AG04449 (cell line): ENCODE data around the gene TBC1D10A.
A peak's percentile ranks its signal among the peaks of the same experiment; 100 is the strongest.

Experiments used
- CTCF ChIA-PET: fragments of 350-600 bp; formaldehyde crosslinking; extraction: SDS; loops from one replicate; lab custom pipeline; 2021; ENCODE audit warnings: antibody characterized with exemption; lab: Yijun Ruan, JAX
- POLR2A ChIA-PET: fragments of 400-600, 350-600 bp; formaldehyde crosslinking; extraction: SDS; loops from one replicate; lab custom pipeline; 2020; ENCODE audit warnings: antibody characterized with exemption, inconsistent platforms; lab: Yijun Ruan, JAX
- DNase-seq: peaks from one replicate; pipeline ENCODE4 v3.0.0-alpha.2; 2010; ENCODE audit warnings: low read depth, low spot score
- H3K4me3 ChIP-seq: 2 replicates; pipeline ENCODE4 v1.5.1; 2011; ENCODE audit warnings: low read depth, mild to moderate bottlenecking, control low read depth, low read length
- TF ChIP-seq, protein P1 (sequence below): IDR thresholded peaks from one replicate; pipeline ENCODE4 v1.5.1; 2011; ENCODE audit warnings: mild to moderate bottlenecking, moderate library complexity, low read length, control low read depth, inconsistent platforms; ENCODE audit not compliant: insufficient read depth; ENCODE audit errors: missing control alignments

The TBC1D10A gene

DNA sequence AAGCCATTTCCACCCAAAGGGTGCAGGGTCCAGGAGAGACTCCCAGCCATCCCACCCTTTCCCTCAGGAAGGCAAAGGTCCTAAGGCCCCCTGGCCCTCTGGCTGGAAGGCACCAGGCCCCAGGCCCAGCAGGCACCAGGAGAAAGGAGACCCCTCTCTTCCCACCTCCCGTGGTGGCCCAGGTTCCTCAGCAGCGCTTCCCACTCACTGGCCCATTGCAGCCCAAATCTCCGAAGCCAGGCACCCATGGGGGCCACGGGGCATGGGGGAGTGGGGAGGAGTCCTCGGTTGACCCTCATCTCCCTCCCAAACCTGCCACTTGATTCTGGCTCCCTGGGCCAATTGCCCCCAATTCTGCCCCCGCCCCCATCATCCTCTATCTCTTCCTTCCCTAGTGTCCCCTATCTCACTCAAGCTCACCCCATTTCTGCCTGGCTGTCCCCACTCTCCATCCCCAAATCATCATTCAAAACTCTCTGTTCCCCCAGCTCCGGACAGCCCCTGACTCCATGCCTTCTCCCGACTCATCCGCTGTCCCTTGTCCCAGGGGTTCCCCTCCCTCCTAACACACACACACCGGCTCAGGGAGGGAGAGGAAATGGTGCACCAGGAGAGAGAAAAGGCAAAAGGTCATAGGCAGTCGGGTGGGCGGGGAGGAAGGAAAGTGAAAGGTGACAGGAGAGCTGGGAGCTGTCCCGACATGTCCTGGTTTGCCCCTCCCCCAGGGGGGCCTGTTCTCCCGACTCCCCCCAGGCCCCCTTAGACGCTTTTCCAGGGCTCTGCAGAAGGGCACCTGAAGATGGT is 81.4 kb downstream of the TBC1D10A start:
- TF ChIP-seq, protein P1, sequence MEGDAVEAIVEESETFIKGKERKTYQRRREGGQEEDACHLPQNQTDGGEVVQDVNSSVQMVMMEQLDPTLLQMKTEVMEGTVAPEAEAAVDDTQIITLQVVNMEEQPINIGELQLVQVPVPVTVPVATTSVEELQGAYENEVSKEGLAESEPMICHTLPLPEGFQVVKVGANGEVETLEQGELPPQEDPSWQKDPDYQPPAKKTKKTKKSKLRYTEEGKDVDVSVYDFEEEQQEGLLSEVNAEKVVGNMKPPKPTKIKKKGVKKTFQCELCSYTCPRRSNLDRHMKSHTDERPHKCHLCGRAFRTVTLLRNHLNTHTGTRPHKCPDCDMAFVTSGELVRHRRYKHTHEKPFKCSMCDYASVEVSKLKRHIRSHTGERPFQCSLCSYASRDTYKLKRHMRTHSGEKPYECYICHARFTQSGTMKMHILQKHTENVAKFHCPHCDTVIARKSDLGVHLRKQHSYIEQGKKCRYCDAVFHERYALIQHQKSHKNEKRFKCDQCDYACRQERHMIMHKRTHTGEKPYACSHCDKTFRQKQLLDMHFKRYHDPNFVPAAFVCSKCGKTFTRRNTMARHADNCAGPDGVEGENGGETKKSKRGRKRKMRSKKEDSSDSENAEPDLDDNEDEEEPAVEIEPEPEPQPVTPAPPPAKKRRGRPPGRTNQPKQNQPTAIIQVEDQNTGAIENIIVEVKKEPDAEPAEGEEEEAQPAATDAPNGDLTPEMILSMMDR, result no peak
- DNase-seq, result no peak
- ChIA-PET POLR2A (interaction anchor here (1.3 to 1.5 kb wide), 2 partner anchors 10 to 49 kb away, joined by 4 to 7 read pairs; no protein-coding TSS in a partner anchor), CTCF (interaction anchor here (1.4 to 3.8 kb wide), 2 partner anchors 11 to 137 kb away, joined by 5 to 19 read pairs; no protein-coding TSS in a partner anchor)
- peak overlapping the region; percentile 75 for H3K4me3 ChIP-seq

DNA sequence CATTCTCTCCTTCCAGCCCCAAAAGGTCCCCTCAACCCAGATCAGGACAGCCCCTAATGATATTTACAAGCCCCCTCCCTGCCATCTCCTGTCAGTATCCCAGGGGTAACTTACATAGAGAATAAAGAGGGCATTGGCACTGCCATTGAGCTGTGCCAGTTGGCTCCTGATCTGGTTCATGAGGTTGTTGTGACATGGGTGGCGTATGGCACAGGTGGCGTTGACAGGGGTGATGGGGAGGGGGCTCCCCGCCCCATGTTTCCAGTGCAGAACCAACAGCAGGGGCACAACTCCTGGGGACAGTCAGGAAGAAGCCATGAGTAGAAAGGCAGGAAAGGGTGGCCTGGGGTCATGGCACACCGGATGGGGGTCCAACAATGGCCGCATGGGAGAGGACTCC is 82.1 kb downstream of the TBC1D10A start:
- CTCF ChIA-PET, result interaction anchor here (3.8 kb wide), 1 partner anchor 136 kb away, joined by 19 read pairs; no protein-coding TSS in a partner anchor
- POLR2A ChIA-PET, result interaction anchor here (1.3 kb wide), 1 partner anchor 48 kb away, joined by 4 read pairs; no protein-coding TSS in a partner anchor
- no peak for DNase-seq
- peak overlapping the region; percentile 75 for H3K4me3 ChIP-seq
- TF ChIP-seq, protein P1, result no peak

DNA sequence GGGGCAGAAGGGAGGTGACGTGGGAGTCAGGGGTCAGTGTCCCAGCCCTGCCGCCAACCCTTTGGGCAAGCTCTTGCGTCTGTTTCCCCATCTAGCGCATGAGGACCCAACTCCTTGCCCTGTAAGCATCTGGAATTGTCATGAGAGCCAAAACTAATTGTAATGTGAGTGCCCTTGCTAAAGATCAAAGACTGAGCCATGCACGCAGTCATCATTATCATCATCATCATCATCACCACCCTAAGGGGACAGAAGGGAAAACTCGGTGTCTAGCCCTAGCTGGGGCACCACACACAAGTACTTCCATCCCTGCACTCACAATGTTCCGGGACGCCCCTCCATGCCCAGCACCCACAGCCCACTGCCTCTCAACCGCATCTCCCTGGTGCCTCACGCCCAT is 82.7 kb downstream of the TBC1D10A start:
- ChIA-PET CTCF (interaction anchor here (3.8 kb wide), 1 partner anchor 135 kb away, joined by 19 read pairs; no protein-coding TSS in a partner anchor), POLR2A (no interaction called here)
- TF ChIP-seq, protein P1, result no peak
- peak overlapping the region; percentile 75; the same call in 1 of the 2 replicates for H3K4me3 ChIP-seq
- DNase-seq, result no peak

DNA sequence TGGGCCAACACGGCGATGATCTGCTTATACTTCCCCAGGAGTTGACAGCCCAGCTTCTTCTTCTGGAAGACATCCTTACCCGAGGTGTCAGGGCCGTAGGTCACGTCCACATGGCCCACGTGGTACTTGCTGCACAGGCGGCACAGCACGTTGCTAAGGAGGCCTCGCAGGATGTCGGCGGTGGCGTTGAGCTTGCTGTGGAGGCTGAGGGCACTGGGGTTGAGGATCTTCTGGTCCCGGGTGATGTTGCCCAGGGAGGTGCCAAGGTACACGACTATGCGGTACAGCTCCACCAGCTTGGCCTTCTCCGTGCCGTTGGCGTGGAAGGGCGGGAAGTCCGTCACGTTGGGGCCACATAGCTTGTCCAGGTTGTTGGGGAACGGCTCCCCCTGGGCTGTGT is 83.1 kb downstream of the TBC1D10A start:
- ChIA-PET POLR2A (no interaction called here), CTCF (interaction anchor here (3.8 kb wide), 1 partner anchor 135 kb away, joined by 19 read pairs; no protein-coding TSS in a partner anchor)
- TF ChIP-seq, protein P1, result no peak
- no peak overlapping the region for H3K4me3 ChIP-seq
- no peak for DNase-seq
